Progenitor cell of endocrine pancreas (in vitro differentiated cells): ENCODE results near the gene HOXC9. TPM values are rescaled to one million over a fixed set of nuclear protein-coding genes. Genes with fewer than 3 reads are reported as not detected.
A peak's percentile ranks its signal among the peaks of the same experiment; 100 is the strongest.

Experiments
- DNase-seq: peaks from one replicate; pipeline ENCODE4 v3.0.0; 2021; ENCODE audit warnings: low spot score; ENCODE audit not compliant: unreplicated experiment
- H3K27ac Mint-ChIP-seq: 2 replicates; pipeline ENCODE4 v1.8.0; 2021; ENCODE audit warnings: mild to moderate bottlenecking, moderate library complexity, mixed read lengths
- H3K27me3 Mint-ChIP-seq: 2 replicates; pipeline ENCODE4 v1.8.0; 2021; ENCODE audit warnings: mixed read lengths
- H3K36me3 Mint-ChIP-seq: 2 replicates; pipeline ENCODE4 v1.8.0; 2022; ENCODE audit warnings: mixed read lengths; ENCODE audit not compliant: insufficient read depth
- H3K4me1 Mint-ChIP-seq: 2 replicates; pipeline ENCODE4 v1.8.0; 2021; ENCODE audit warnings: low read depth, mixed read lengths
- H3K4me3 Mint-ChIP-seq: 2 replicates; pipeline ENCODE4 v1.8.0; 2021; ENCODE audit warnings: low read depth, mild to moderate bottlenecking, moderate library complexity, mixed read lengths
- H3K9me3 Mint-ChIP-seq: 2 replicates; pipeline ENCODE4 v1.8.0; 2021; ENCODE audit warnings: low read depth, mixed read lengths
- CTCF ChIP-seq: fragments of 200-600 bp; sonication (generic); IDR thresholded peaks from one replicate; pipeline ENCODE4 v1.5.0; 2021; ENCODE audit warnings: antibody characterized with exemption, mild to moderate bottlenecking; ENCODE audit not compliant: unreplicated experiment
- total RNA-seq: library from RNA; stranded (reverse); gene quantifications from 2 replicates; pipeline ENCODE4 v1.2.1, GENCODE V29; 2021

The HOXC9 gene
- total RNA-seq, 1 donor from 2014 or later, result not detected

- no peak for DNase-seq
- peaks cover 100% of the 10 kb centered on the region for H3K27me3 Mint-ChIP-seq
- no peak overlapping the region for H3K4me3 Mint-ChIP-seq
- H3K36me3 Mint-ChIP-seq, result no peaks in the 10 kb centered on the region
- H3K9me3 Mint-ChIP-seq, result no peaks in the 10 kb centered on the region
- H3K4me1 Mint-ChIP-seq, result peaks cover 4% of the 10 kb centered on the region
- no peak for TF ChIP-seq CTCF
- H3K27ac Mint-ChIP-seq, result peak overlapping the region; percentile 45
These were observed 5.5 kb upstream of the HOXC9 start for GRCh38 chr12:53994264-53995001.

GRCh38 chr12:53995002-53995377 is 5.0 kb upstream of the HOXC9 start:
- Mint-ChIP-seq H3K4me3 (no peak overlapping the region), H3K4me1 (peaks cover 4% of the 10 kb centered on the region), H3K27me3 (peaks cover 100% of the 10 kb centered on the region), H3K27ac (no peak overlapping the region), H3K36me3 (no peaks in the 10 kb centered on the region), H3K9me3 (no peaks in the 10 kb centered on the region)
- DNase-seq, result no peak
- TF ChIP-seq CTCF, result no peak

GRCh38 chr12:53995378-53996239 is 4.4 kb upstream of the HOXC9 start:
- H3K27me3 Mint-ChIP-seq, result peaks cover 100% of the 10 kb centered on the region
- no peak overlapping the region for H3K4me3 Mint-ChIP-seq
- peak overlapping the region; percentile 81 for H3K27ac Mint-ChIP-seq
- no peak for DNase-seq
- H3K4me1 Mint-ChIP-seq, result peaks cover 6% of the 10 kb centered on the region
- no peaks in the 10 kb centered on the region for H3K36me3 Mint-ChIP-seq
- H3K9me3 Mint-ChIP-seq, result no peaks in the 10 kb centered on the region
- no peak for TF ChIP-seq CTCF

GRCh38 chr12:53996240-53997203 is 3.4 kb upstream of the HOXC9 start:
- H3K27me3 Mint-ChIP-seq, result peaks cover 100% of the 10 kb centered on the region
- no peaks in the 10 kb centered on the region for H3K36me3 Mint-ChIP-seq
- H3K4me1 Mint-ChIP-seq, result peaks cover 6% of the 10 kb centered on the region
- no peak overlapping the region for H3K4me3 Mint-ChIP-seq
- H3K27ac Mint-ChIP-seq, result no peak overlapping the region
- DNase-seq, result no peak
- peak; percentile 6 for TF ChIP-seq CTCF
- no peaks in the 10 kb centered on the region for H3K9me3 Mint-ChIP-seq
